Activated B cell treated with CpG ODN at 0.5 μM for 24 hours (primary cell): ENCODE data around the gene C6orf163. TPM values are rescaled to one million over a fixed set of nuclear protein-coding genes. Genes with fewer than 3 reads are reported as not detected.

Experiments used
- ATAC-seq: fragments of 200-7000 bp; cut with Tn5 transposase; one replicate; pipeline ENCODE4 v1.10.0; 2021; ENCODE audit warnings: low read depth, mild to moderate bottlenecking, moderate library complexity
- CTCF ChIA-PET: fragments of 350-600 bp; sonication (Branson Sonifier 250); formaldehyde crosslinking; loops from one replicate; lab custom pipeline; 2021; ENCODE audit warnings: antibody characterized with exemption; lab: Charles Lee
- POLR2A ChIA-PET: fragments of 350-600 bp; sonication (Branson Sonifier 250); formaldehyde crosslinking; loops from one replicate; lab custom pipeline; 2021; ENCODE audit warnings: antibody characterized with exemption; lab: Charles Lee
- DNase-seq: peaks from one replicate; pipeline ENCODE4 v3.0.0; 2022
- H3K27ac Mint-ChIP-seq: one replicate; pipeline ENCODE4 v1.8.0; 2020; ENCODE audit warnings: mixed read lengths
- H3K27me3 Mint-ChIP-seq: one replicate; pipeline ENCODE4 v1.8.0; 2021; ENCODE audit warnings: mixed read lengths
- H3K36me3 Mint-ChIP-seq: one replicate; pipeline ENCODE4 v1.8.0; 2021; ENCODE audit warnings: low read depth, mixed read lengths
- H3K4me1 Mint-ChIP-seq: one replicate; pipeline ENCODE4 v1.8.0; 2021; ENCODE audit warnings: mixed read lengths
- H3K4me3 Mint-ChIP-seq: one replicate; pipeline ENCODE4 v1.8.0; 2020; ENCODE audit warnings: mild to moderate bottlenecking, mixed read lengths
- H3K9me3 Mint-ChIP-seq: one replicate; pipeline ENCODE4 v1.8.0; 2020; ENCODE audit warnings: mixed read lengths
- intact Hi-C: fragments of 100-400 bp; cut with micrococcal nuclease; formaldehyde crosslinking; loops from one replicate; pipeline ENCODE4 v1.15.1; 2024
- total RNA-seq: library from RNA; stranded (reverse); gene quantifications from 2 replicates; pipeline ENCODE4 v1.2.3, GENCODE V29; 2022
- TF ChIP-seq, protein P1 (sequence below): fragments of 200-600 bp; IDR thresholded peaks from one replicate; pipeline ENCODE4 v1.8.0; 2022; ENCODE audit warnings: antibody characterized with exemption, mild to moderate bottlenecking

C6orf163 gene
- total RNA-seq, 1 donor from 2014 or later = 6.8 TPM

- ChIA-PET POLR2A (no interaction called here), CTCF (no interaction called here)
- no peak for DNase-seq
- no peak for ATAC-seq
- H3K27me3 Mint-ChIP-seq = no peaks in the 10 kb centered on the region
- intact Hi-C loops = no loop called here
- H3K9me3 Mint-ChIP-seq = no peaks in the 10 kb centered on the region
- H3K27ac Mint-ChIP-seq = no peak overlapping the region
- peaks cover 4% of the 10 kb centered on the region for H3K4me1 Mint-ChIP-seq
- TF ChIP-seq, protein P1, sequence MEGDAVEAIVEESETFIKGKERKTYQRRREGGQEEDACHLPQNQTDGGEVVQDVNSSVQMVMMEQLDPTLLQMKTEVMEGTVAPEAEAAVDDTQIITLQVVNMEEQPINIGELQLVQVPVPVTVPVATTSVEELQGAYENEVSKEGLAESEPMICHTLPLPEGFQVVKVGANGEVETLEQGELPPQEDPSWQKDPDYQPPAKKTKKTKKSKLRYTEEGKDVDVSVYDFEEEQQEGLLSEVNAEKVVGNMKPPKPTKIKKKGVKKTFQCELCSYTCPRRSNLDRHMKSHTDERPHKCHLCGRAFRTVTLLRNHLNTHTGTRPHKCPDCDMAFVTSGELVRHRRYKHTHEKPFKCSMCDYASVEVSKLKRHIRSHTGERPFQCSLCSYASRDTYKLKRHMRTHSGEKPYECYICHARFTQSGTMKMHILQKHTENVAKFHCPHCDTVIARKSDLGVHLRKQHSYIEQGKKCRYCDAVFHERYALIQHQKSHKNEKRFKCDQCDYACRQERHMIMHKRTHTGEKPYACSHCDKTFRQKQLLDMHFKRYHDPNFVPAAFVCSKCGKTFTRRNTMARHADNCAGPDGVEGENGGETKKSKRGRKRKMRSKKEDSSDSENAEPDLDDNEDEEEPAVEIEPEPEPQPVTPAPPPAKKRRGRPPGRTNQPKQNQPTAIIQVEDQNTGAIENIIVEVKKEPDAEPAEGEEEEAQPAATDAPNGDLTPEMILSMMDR = no peak
- peaks cover 11% of the 10 kb centered on the region for H3K36me3 Mint-ChIP-seq
- no peak overlapping the region for H3K4me3 Mint-ChIP-seq
Measured at GRCh38 chr6:87341899-87342298, 2.7 kb upstream of the C6orf163 start.

DNA sequence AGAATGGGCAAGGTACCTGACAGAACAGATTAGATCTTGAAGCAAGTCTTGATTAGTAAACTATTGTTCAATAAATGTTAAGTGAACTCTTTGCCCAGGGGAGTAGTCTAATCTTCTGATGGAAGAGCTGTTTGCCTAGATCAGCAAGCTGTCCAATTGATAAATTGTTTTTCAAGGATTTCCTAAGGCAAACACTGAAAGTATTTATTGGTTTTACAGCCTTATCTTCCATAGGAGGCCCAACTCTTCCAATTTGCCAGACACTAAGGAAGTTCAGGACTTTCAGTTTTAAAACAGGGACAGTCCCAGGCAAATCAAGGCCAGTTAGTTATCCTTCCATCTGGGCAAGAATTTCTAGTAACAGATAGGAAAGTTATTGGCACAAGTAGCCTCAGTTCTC lies 1.8 kb upstream of the C6orf163 start:
- Mint-ChIP-seq H3K36me3 (peaks cover 11% of the 10 kb centered on the region), H3K27ac (no peak overlapping the region), H3K4me3 (no peak overlapping the region), H3K9me3 (no peaks in the 10 kb centered on the region), H3K27me3 (no peaks in the 10 kb centered on the region), H3K4me1 (peaks cover 4% of the 10 kb centered on the region)
- TF ChIP-seq, protein P1 = no peak
- intact Hi-C loops = no loop called here
- ChIA-PET POLR2A (no interaction called here), CTCF (no interaction called here)
- DNase-seq (no peak), ATAC-seq (no peak)

GRCh38 chr6:87346700-87347099 lies 2.1 kb downstream of the C6orf163 start:
- ATAC-seq (no peak), DNase-seq (no peak)
- ChIA-PET POLR2A (no interaction called here), CTCF (no interaction called here)
- no peaks in the 10 kb centered on the region for H3K27me3 Mint-ChIP-seq
- H3K4me3 Mint-ChIP-seq = no peak overlapping the region
- peaks cover 2% of the 10 kb centered on the region for H3K4me1 Mint-ChIP-seq
- intact Hi-C loops = no loop called here
- peaks cover 7% of the 10 kb centered on the region for H3K36me3 Mint-ChIP-seq
- H3K9me3 Mint-ChIP-seq = no peaks in the 10 kb centered on the region
- TF ChIP-seq, protein P1 = no peak
- no peak overlapping the region for H3K27ac Mint-ChIP-seq

DNA sequence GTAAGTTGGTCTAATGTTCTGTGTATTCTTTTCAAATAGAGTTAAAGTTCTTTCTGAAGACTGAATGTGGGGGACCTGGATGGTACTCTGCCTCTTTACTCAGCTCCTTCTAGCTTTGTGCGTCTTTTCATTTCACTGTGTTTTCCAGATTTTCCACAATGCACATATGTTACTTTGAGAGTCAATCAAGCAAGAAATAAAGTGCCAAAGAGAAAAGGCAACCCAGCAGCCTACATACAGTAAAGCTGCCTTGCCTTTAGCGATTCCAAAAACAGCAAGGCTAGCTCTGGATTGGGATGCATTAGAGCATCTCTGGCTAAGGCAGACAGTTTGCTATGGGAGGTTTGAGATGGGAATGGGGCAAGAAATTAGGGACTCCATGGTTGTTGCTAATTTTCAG lies 5.3 kb downstream of the C6orf163 start:
- H3K4me3 Mint-ChIP-seq = no peak overlapping the region
- ATAC-seq (no peak), DNase-seq (no peak)
- peaks cover 5% of the 10 kb centered on the region for H3K36me3 Mint-ChIP-seq
- CTCF ChIA-PET = no interaction called here
- no peaks in the 10 kb centered on the region for H3K9me3 Mint-ChIP-seq
- H3K4me1 Mint-ChIP-seq = no peaks in the 10 kb centered on the region
- TF ChIP-seq, protein P1 = no peak
- intact Hi-C loops = no loop called here
- no peaks in the 10 kb centered on the region for H3K27me3 Mint-ChIP-seq
- POLR2A ChIA-PET = no interaction called here
- no peak overlapping the region for H3K27ac Mint-ChIP-seq

GRCh38 chr6:87350516-87350915 lies 5.9 kb downstream of the C6orf163 start:
- CTCF ChIA-PET = no interaction called here

More at GRCh38 chr6:87350516-87350915, 5.9 kb downstream of the C6orf163 start:
- Mint-ChIP-seq H3K4me1 (no peaks in the 10 kb centered on the region), H3K36me3 (peaks cover 2% of the 10 kb centered on the region), H3K27me3 (no peaks in the 10 kb centered on the region), H3K27ac (no peak overlapping the region), H3K9me3 (no peaks in the 10 kb centered on the region), H3K4me3 (no peak overlapping the region)
- ATAC-seq (no peak), DNase-seq (no peak)
- TF ChIP-seq, protein P1 = no peak
- POLR2A ChIA-PET = no interaction called here
- intact Hi-C loops = no loop called here
